ENCODE results near the gene RAVER2.

RAVER2 gene

DNA sequence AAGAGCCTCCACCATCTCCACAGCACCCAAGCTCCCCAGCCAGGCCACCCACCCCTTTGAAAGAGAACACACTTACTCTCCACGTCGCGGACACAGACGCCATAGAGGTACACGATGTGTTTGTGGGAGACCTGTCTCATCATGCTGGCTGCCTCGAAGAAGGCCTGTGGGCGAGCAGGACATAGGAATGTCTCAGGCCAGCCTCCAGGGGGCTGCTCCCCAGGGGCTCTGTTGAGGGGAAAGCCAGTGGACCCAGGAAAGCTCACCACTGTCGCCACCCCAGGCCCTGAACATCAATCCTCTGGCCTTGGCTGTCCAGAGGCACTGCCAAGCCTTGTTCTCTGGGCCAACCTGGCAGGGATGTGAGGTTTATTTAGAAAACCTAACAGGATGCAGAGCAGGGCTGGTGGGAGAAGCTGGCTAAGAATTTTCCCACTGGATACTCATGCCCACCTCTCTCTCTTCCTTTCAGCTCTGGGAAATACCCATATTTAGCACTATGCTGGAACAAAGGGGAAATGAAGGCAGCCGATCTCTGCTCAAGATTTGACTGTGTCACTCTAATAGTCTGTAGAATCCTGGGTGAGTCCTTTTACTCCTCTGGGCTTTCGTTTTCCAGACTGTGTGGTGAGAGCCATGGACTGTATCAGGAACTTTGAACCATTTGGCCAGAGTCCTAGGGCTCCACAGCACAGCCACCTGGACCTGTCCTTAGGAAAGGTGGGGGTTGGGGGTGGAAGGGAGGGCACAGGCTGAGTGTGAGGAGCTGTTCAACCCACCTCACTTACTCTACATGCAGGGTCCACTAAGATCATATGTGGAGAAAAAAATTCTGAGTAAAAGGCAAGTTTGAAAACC, 101.9 kb downstream of the RAVER2 start:
- no peak for DNase-seq (ENCODE audit: low spot score)

DNA sequence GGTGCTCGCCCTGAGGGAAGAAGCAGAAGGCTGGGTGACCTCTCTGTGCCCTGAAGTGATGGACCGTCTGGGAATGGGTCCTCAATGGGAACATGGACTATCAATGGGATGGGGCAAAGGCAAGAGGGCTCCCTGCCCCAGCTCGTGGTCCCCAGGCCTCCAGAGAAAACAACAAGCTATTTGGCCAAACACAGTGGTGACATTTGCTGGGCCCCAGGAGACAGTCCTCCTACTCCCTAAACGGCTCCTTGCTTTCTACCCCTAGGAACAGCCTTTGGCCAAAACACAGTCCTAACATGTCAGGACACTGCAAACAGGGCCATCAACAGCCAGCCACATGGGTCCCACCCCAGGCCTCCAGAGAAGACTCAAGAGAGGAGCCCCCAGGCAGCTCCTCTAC, 102.8 kb downstream of the RAVER2 start:
- DNase-seq (ENCODE audit: low spot score) = no peak

DNA sequence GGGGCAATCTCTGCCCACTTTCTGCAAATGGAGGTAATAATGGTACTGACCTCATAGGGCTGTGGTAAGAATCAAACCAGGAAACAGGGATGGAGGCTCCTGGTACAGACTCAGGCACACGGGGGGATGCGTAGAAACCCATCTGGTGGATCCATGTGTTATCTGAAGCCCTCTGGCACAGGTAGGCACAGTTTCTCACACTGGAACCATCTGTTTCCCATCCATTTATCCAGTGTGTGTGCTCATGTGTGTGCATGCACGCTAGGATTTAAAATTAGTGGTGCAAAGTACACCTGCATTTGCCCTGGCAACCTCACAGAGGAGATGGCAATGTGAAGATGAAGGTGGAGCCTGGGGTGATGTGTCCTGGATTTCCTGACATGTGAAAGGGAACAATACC, 103.3 kb downstream of the RAVER2 start:
- DNase-seq (ENCODE audit: low spot score) = no peak

DNA sequence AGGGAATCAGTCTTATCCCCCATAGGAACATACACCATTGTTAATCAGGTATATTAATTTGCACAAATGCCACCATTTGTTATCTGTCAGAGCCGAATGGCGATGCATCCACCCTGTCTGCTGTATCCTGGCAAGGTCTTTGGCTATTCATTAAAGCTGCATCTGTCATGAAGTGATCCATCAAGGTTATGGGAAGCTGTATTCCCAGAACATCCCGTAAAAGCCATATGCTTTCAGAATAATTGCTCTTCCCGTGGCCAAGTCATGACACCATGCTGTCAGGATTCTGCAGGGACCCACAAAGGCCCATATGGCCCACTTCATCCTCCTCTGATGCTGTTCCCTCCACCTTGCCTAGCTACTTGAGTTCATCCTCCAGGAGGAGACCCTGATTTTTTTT, 103.9 kb downstream of the RAVER2 start:
- no peak for DNase-seq (ENCODE audit: low spot score)

DNA sequence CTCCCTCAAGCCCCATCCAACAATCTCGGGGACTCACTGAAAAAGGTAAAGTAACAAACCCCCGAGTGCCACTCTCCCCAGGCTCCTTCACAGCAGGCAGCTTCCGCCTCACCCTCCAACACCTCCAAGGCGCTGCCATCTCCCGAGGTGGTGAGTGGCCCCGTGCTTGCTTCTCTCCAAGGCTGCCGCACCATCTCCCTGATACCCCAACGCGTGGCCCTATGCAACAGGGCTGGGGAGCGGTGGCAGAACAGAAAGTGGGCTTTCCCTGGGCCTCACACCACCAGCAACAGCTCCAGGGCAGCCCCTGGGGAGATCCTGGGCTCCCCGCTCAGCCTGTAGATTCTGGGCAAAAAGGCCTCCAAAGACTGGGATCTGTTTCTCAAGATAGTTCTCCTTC, 105.1 kb downstream of the RAVER2 start:
- no peak for DNase-seq (ENCODE audit: low spot score)

DNA sequence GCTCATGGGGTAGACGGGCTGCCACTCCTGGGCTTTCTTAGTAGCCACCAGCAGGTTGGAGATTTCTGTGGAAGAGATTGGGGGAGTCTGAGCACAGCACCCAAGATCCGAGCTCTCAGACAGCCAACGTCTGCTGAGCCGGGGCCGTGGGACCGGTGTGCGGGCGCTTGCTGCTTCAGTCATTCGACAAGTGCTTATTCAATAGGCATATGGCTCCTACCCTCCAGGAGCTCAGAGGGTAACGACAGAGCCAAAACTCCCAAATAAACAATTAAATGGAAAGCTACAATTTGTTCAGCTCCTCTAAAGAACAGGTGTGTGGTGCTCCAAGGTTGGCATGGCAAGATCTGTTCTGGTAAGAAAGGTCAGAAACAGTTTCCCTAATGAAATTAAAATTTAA, 106.0 kb downstream of the RAVER2 start:
- DNase-seq (ENCODE audit: low spot score) = no peak

DNA sequence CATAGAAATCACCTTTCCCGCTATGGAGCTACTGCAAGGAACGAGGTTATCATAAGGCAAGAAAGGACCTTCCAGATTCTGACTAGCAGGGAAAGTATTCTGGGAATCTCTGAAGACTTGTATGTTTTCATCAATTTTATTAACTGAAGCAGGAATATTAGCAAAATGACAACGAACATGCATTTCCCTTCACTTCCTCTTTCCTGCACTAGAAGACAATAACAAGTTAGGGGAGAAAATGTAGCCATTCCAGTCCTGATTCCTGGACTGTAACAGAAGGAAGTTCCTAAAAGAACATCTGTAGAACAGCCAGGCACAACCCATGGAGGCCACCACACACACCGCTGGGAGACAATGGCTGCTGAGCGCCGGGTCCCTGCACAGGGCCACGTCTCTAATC, 106.8 kb downstream of the RAVER2 start:
- DNase-seq (ENCODE audit: low spot score) = no peak

DNA sequence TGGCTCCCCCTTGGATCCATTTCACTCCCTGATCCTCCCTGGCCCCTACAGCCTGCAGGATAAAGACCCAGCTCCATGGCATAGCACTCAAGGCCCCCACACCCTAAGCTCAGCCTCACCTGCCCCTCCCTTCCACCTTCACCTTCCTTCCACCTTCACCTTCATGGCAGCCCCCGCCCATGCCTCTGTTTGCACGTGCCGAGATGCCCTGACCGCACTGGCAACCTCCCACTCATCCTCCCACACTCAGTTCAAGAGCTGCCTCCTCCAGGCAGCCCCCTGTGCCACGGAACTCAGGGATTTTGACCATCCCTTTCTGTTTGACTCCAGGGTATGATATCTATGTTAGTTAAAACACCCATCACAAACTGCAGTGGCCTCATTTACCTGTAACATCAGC, 109.8 kb downstream of the RAVER2 start:
- DNase-seq (ENCODE audit: low spot score) = no peak

DNA sequence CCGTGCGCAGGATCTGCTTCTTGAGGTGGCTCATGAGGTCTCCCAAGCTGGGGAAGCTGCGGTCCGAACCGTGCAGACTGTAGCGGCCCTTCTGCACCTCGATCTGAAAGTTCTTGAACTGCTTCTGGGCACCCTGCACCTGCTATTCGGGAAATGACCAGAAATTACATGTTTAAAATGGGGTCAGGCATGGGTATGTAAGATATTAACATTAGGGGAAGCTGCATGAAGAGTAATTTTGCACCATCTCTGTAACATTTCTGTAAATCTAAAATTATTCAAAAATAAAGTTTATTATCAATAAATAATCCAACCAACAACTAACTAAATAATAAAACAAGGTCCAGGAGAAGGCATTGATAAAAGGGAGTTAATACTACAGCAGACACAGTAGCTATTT, 110.7 kb downstream of the RAVER2 start:
- no peak for DNase-seq (ENCODE audit: low spot score)

DNA sequence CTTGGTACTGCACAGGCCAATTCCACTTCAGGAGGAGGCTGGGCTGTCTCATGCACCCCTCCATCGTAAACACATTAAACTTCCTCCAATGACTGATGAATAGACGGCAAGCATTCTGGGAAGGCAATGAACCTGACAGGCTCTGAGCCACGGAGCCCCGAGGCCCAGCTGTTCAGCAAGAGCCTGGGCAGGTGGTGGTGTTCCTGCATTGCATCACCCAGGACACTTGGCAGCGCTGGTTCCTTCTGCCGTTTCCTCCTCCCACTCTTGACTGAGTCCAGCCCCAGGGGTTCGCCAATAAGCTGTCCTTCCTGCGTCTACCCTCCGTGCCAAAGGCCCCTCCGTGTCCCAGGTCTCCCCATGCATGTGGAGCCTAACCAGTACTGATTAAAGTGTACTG, 111.7 kb downstream of the RAVER2 start:
- no peak for DNase-seq (ENCODE audit: low spot score)

DNA sequence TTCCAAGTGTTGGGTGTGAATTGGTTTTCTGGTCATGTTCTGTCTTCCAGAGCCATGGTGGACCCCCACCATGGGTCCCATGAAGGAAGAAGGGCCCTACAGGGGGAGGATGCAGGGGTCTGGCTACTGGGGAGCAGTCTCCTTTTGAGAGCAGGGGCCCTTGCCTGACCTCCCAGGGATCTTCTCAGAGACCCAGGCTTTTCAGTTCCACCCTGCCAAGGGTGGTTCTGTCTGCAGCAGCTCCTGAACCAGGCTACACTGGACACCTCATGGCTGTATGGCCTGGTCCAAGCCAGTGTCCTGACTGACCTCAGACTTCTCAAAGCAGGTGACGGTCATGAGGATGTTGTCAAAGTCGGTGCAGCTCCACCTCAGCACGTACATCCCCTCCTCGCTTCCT, 112.5 kb downstream of the RAVER2 start:
- no peak for DNase-seq (ENCODE audit: low spot score)

DNA sequence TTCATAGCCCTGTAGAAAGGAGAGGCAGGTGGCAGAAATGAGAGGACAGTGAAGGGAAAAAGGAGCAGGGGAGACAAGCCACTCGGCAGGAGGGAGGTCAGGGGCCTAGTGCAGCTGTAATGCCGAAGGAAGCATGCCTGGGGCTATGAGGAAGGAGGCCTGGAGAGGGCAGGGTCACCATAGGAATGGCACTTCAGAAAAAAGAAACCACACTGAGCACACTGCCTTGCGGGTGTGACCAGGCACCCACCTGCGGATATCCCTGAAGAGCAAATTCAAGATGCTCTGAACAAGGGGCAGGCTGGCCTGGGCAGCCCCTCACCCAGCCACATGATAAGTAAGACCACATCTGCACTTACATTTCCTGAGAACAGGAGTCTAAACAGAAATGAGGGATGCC, 116.7 kb downstream of the RAVER2 start:
- peak; percentile 72 for DNase-seq (ENCODE audit: low spot score)

DNA sequence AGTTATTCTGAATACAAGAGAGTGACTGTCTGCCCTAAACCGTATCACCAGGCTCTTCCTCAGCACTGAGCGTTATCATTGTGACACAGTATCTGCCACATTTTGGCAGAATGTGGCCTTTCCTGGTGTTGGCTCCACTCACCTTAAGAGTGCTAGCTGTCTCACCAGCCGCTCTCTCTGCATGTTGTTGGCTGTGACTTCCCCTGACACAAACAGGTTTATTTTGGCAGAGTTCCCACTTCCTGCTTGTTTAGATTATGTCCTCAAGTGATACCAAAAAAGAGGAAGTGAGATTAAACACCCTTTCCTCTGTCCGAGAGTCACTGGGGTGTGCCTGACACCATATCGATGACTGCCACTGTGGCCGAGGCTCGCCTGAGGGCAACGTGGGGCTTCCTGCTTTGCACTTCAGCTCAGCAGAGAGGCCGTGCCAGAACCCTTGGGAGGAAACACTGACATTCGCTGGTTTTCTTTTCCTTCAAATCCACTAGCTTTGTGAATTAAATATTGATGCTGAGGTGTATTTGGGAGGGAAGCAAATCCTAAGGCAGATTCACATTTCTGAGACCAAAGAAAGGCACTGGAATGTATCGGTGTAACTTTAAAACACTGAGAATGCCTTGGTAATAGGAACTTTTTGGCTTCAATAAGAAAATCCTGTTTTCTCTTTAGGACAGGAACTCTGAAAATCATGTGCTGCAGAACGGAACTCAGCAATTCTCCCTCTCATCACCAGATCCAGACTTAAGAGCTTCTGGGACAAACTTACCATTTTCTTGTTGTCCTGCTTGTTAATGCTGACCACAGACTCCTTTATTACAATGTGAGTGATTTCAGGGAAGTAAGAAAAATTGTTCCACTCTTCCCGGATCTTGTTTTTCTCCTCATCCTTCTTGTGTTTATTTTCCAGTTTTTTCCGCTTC, 119.4 kb downstream of the RAVER2 start:
- DNase-seq (ENCODE audit: low spot score) = no peak

DNA sequence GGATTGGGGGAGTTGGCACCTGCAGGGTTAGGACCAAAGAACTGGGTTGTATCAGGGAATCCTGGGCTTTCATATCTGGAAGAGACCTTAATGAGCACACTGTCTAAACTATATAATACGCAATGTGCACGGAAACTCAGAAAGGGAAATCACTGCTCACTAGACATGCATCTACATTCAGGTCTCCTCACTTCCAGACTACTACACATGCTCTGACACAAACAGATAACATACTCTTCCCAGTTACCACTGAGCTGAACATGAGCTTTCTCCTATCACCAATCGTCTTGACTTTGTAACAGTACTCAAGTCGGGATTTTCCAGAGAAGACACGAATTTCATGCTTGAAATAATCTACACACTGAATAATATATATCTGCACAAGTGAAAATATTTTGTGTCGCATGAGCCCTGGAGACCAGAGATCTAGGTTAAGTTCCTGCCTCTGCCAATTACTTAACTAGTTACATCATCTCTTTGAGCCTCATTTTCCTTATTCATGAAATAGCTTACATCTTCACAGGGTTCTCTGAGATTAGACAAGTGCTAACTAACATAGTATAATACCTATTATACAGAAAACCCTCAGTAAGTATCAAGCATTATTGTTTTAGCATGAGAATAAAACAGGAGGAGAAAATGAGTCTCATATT, 120.4 kb downstream of the RAVER2 start:
- DNase-seq (ENCODE audit: low spot score) = no peak

DNA sequence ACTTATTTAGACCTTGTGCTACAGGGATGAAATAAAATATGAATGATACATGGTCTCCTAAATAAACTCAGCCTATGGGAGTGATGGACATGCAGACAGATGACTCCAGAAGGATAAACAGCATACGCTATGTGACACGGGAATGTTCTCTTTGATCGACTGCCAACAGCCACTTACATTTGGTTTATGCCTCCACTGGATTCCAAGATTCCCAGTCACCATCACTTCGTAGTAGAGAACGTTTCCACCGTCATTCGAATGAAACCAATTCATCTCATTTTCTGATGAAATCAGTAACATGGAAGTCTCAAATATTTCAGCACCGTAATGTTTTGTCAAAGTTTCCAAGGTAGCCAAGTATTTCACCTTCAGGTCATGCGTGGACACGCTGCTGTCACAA, 121.8 kb downstream of the RAVER2 start:
- DNase-seq (ENCODE audit: low spot score) = no peak

DNA sequence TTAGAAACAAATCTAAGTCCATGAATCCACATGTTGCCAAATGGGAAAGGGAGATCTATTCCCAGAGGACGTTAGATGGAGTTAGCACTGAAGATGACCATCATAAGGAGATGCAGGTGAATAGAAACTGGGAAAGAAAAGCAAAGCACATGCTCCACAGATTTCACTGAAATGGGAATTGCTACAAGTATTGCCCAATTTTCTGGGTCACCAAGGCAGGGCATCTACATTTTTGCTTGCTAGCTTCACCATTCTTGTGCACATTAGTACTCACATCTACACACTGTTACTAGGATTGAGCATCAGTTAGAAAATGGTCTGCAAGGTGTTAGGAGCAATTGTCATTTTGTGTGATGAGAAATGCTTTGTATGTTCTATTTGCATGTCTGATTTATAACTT, 122.4 kb downstream of the RAVER2 start:
- no peak for DNase-seq (ENCODE audit: low spot score)

DNA sequence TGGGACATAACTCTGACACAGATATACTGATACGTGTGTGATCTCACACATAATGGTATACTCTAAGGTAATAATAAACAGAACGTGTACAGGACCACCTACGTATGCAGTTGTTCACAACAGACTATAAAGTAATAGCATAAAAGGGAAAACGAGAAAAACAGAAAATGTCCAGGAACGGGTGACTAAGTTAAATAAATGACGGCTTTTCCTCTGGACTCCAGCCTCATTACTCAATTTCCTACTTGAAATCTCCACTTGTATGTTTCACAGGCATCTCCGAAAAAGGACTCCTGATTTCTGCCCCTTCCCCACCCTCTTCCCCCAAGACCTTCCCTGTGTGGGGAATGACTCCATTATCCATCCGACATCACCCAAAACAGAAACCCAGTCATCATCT, 126.4 kb downstream of the RAVER2 start:
- no peak for DNase-seq (ENCODE audit: low spot score)

DNA sequence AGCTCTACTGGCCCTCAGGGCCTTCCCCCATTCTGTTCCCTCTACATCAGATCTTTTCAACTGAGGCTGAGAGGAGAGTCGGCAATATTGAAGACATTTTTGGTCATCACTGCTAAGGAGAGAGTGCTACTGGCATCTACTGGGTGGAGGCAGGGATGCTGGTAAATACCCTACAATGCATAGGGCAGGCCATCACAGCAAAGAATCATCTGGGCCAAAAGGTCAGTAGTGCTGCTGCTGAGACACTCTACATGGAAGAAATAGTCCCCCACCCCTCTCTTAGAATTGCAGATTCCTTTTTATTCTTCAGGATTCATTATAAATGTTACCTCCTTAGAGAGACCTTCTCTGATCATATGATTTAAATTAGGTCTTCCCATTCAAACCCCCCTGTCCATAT, 127.2 kb downstream of the RAVER2 start:
- no peak for DNase-seq (ENCODE audit: low spot score)

DNA sequence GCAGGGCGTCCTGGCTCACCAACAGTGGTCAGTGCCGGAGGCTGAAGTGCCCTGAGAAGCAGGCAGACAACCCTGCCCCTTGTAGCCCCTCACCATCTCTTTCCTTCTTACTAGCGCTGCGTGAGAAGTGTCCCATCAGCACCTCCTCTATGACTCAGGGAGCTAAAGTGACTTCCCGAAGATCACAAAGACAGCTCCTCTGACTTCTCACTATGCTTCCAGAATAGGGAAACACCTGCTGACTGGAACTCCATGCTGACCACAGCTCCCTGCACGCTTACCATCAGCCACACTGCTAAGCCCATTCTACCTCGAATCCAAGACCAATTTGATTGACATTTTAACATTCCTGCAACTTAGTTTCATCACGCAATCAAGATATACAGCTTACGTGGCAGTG, 128.7 kb downstream of the RAVER2 start:
- DNase-seq (ENCODE audit: low spot score) = no peak

DNA sequence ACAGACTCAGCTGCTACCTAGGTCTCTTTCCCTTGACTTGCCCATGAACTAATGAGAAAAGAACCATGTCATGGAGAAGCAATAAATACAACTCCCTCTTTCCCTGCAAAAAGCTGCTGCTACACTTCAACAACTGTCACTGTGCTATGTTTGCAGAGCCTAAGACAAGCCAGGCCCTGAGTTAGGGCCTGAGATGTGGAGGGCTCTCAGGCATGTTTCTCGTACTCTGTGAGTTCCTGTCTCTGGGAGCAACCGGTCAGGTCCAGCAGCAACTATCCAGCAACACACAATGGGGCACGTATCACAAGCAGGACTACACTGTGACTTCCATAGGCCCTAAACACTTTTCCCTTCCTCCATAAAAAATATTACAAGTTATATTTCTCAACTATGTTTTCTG, 129.8 kb downstream of the RAVER2 start:
- DNase-seq (ENCODE audit: low spot score) = no peak

DNA sequence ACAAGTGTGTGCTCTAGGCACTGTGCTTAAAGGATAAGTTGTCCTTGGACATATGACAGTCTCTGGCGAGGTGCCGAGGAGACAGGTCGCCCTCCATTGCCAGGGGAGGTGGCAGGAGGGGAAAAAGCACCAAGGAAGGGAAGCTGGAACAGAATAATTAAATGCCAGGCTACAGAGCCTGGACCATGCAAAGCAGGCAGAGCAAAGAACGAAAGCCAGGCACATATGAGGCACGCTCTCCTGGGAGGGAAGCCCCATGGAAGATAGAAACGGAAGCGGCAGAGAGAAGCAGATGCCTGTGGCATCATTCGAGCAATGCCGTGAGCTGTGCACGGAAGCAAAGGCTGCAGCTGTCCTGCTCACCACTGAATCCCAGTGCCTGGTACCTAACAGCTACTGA, 130.2 kb downstream of the RAVER2 start:
- DNase-seq (ENCODE audit: low spot score) = no peak

DNA sequence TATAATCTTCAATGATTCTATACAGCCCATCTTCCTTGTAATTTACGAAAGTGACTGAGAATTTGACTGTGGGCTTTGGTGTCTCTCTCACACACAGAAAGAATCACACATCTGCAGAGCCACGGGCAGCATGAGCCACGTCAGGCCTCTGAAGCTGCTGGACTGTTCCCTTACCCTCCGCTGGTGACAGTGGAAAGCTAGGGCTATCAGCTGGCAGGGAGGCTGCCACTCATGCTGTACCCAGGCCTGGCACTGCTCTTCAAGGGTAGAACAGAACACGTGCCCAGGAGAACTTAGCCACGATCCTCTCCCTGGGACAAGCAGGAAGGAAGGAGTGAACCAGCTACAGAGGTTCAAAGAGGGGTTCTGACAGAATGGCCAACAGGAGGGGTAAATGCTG, 130.7 kb downstream of the RAVER2 start:
- DNase-seq (ENCODE audit: low spot score) = no peak

DNA sequence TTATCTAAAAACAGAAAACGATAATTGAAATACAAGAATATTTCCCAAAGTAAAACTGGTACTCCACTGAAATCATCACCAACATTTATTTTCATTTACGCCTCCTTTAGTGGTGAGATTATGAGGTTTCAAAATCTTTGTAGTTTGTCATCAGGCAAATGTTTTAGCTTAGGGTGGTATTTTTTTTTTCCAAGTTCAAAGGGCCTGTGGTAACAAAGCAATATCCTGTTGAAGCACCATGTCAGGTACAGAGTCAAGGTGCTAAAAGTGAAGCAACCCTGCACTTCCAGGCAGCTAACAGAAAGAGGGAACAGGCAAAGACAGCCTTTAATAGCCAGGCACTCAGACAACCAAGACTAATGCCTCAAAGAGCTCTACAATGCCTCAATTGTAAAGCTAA, 132.3 kb downstream of the RAVER2 start:
- DNase-seq (ENCODE audit: low spot score) = no peak
